Effector memory CD4-positive, alpha-beta T cell (primary cell): ENCODE data around the gene DCLK1.

Source experiments
- DNase-seq, 3 donors: peaks; one replicate each; pipeline ENCODE4 v3.0.0-alpha.2; 2020
- H3K27ac ChIP-seq: 2 replicates; pipeline ENCODE4 v1.7.0; 2013; ENCODE audit warnings: mild to moderate bottlenecking, low read length, moderate library complexity; ENCODE audit not compliant: insufficient read depth, poor library complexity, severe bottlenecking
- H3K27me3 ChIP-seq: replicated peaks from 2 replicates; pipeline ENCODE4 v1.7.0; 2013; ENCODE audit warnings: mild to moderate bottlenecking, low read length; ENCODE audit not compliant: insufficient read depth, control insufficient read depth, poor library complexity, severe bottlenecking
- H3K36me3 ChIP-seq: 2 replicates; pipeline ENCODE4 v1.7.0; 2013; ENCODE audit warnings: mild to moderate bottlenecking, low read length, moderate library complexity; ENCODE audit not compliant: control insufficient read depth, insufficient read depth
- H3K4me1 ChIP-seq: 2 replicates; pipeline ENCODE4 v1.7.0; 2013; ENCODE audit warnings: low read length, mild to moderate bottlenecking; ENCODE audit not compliant: control insufficient read depth, insufficient read depth, poor library complexity, severe bottlenecking
- H3K4me3 ChIP-seq: 2 replicates; pipeline ENCODE4 v1.7.0; 2013; ENCODE audit warnings: low read length, low read depth, mild to moderate bottlenecking; ENCODE audit not compliant: insufficient read depth, poor library complexity, severe bottlenecking
- H3K9me3 ChIP-seq: 2 replicates; pipeline ENCODE4 v1.7.0; 2013; ENCODE audit warnings: mild to moderate bottlenecking, low read length, moderate library complexity; ENCODE audit not compliant: control insufficient read depth

The DCLK1 gene

DNA sequence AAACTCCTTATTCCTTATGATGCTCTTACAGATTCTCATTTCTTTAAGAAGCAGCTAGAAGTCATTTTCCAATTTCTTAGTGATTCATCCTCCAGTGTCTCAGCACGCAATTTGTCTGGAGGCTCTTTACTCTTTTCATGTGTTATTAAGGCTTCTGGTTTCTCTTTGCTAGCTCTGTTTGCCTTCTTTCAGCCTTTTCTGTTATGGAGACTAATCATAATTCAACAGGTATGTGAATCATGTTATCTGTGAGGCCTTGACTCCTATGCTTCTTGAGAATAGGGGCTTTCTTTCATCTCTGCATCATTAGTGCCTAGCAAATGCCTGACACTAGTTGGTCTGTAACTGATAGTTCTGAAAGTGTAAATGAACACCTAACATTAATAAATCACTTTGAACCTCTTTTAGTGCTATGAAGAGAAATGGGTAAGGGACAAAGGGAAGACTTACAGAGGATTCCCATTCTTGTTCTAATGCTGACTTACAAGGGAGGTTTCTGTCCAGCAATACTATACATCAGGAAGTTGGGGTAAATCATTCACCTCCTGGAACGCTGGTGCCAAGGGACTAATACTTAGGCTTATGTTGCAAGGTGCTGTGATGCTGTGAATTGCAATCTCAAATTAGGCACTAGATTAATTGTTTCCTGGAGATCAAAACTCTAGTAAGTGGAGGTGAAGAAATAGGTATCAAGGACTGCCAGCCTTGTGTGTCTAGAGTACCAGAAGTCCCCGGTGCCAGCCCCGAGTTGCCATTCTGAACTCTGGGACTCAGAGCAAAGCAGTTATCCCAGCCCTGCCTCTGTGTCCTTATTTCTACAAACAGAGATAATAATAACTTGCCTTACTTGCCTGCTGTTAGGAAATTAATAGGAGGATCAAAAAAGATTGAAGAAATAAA lies 265.6 kb downstream of the DCLK1 start:
- Histone ChIP-seq H3K27ac (no peak overlapping the region), H3K9me3 (no peaks in the 10 kb centered on the region), H3K36me3 (no peaks in the 10 kb centered on the region), H3K4me3 (no peak overlapping the region), H3K4me1 (no peaks in the 10 kb centered on the region), H3K27me3 (no peaks in the 10 kb centered on the region)
- DNase-seq: no peak

DNA sequence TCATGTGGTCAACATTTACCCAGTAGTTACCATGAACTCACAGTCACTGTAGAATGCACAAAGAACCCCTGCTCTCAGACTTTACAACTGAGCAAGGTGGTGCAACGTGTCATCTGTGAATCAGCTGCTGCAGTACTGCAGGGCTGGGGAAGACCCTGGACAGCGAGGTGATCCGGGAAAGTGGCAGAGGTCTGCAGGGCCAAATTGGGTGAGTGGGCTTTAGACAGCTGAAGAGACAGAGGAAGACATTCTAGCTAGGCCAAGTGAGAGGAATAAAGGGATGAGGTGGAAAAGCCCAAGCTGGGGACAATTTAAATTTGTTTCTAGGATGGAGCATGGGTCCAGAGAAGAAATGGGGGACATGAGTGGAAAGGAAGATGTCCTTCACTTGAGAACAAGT lies 270.5 kb downstream of the DCLK1 start:
- no peak for DNase-seq
- no peaks in the 10 kb centered on the region for H3K36me3 ChIP-seq
- H3K27me3 ChIP-seq: no peaks in the 10 kb centered on the region
- no peak overlapping the region for H3K27ac ChIP-seq
- no peak overlapping the region for H3K4me3 ChIP-seq
- no peaks in the 10 kb centered on the region for H3K4me1 ChIP-seq
- H3K9me3 ChIP-seq: no peaks in the 10 kb centered on the region

- H3K4me1 ChIP-seq: no peaks in the 10 kb centered on the region
- H3K9me3 ChIP-seq: no peaks in the 10 kb centered on the region
- DNase-seq: no peak
- H3K36me3 ChIP-seq: no peaks in the 10 kb centered on the region
- H3K27ac ChIP-seq: no peak overlapping the region
- no peak overlapping the region for H3K4me3 ChIP-seq
- H3K27me3 ChIP-seq: no peaks in the 10 kb centered on the region
Measured at GRCh38 chr13:35859981-35860380, 271.2 kb downstream of the DCLK1 start.

- DNase-seq: no peak
- H3K36me3 ChIP-seq: no peaks in the 10 kb centered on the region
- H3K27ac ChIP-seq: no peak overlapping the region
- no peaks in the 10 kb centered on the region for H3K27me3 ChIP-seq
- no peaks in the 10 kb centered on the region for H3K9me3 ChIP-seq
- H3K4me1 ChIP-seq: no peaks in the 10 kb centered on the region
- H3K4me3 ChIP-seq: no peak overlapping the region
Measured at GRCh38 chr13:35858665-35859064, 272.5 kb downstream of the DCLK1 start.

DNA sequence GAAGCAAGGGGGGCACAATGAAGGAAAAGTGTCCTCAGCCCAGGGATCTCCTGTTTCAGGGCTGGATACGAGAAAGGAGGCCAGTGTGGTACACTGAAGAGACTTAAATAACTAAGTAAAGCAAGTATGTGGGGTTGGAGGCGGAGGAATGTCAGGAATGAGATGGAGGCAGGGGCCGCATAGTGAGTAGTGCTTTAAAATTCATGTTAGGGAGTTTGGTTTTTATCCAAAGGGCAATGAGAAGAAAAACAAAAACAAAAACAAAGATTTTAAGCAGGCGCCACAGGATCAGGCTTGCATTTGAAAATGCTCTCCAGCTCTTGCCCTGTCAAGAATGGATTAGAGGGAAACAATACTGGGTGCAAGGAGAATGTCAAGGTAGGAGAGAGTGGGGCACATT lies 273.4 kb downstream of the DCLK1 start:
- H3K9me3 ChIP-seq: no peaks in the 10 kb centered on the region
- H3K27me3 ChIP-seq: no peaks in the 10 kb centered on the region
- no peak for DNase-seq

GRCh38 chr13:35856721-35857364 lies 274.3 kb downstream of the DCLK1 start:
- Histone ChIP-seq H3K27ac (no peak overlapping the region), H3K9me3 (no peaks in the 10 kb centered on the region), H3K36me3 (no peaks in the 10 kb centered on the region), H3K4me3 (no peak overlapping the region), H3K4me1 (no peaks in the 10 kb centered on the region), H3K27me3 (no peaks in the 10 kb centered on the region)
- no peak for DNase-seq

More for the DNA sequence above, 273.4 kb downstream of the DCLK1 start:
- no peaks in the 10 kb centered on the region for H3K36me3 ChIP-seq
- H3K4me1 ChIP-seq: no peaks in the 10 kb centered on the region
- no peak overlapping the region for H3K4me3 ChIP-seq
- no peak overlapping the region for H3K27ac ChIP-seq

- Histone ChIP-seq H3K27me3 (no peaks in the 10 kb centered on the region), H3K27ac (no peak overlapping the region), H3K4me3 (no peak overlapping the region), H3K36me3 (no peaks in the 10 kb centered on the region), H3K9me3 (no peaks in the 10 kb centered on the region), H3K4me1 (no peaks in the 10 kb centered on the region)
- DNase-seq: no peak
Measured at GRCh38 chr13:35856084-35856483, 275.1 kb downstream of the DCLK1 start.

DNA sequence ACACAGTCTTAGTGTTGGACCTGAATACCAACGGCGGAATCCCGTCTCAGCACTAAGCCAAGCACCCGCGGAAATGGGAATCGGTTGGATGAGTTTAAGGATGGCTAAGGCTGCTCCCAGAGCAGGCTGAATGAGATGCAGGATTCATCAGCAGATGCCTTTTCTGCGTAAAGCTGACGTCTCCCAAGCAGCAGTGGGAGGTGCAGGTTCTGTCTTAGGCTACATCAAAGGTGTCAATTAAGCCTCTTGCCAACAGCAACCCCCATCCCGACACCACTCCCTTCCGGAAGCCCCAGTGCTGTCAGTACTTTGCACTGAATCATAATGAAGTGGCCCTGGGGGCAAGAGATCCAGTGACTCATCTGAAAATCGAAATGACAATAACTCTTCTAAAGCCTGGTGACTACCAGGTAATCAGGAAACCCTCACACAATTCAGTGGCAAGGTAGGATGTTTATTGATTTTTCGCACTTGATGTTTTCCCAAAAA lies 275.6 kb downstream of the DCLK1 start:
- Histone ChIP-seq H3K4me3 (no peak overlapping the region), H3K4me1 (no peaks in the 10 kb centered on the region), H3K27ac (no peak overlapping the region), H3K36me3 (no peaks in the 10 kb centered on the region), H3K9me3 (no peaks in the 10 kb centered on the region), H3K27me3 (no peaks in the 10 kb centered on the region)
- no peak for DNase-seq

GRCh38 chr13:35854286-35854685 lies 276.9 kb downstream of the DCLK1 start:
- H3K27me3 ChIP-seq: no peaks in the 10 kb centered on the region
- H3K4me3 ChIP-seq: no peak overlapping the region
- no peaks in the 10 kb centered on the region for H3K36me3 ChIP-seq
- no peak for DNase-seq
- no peak overlapping the region for H3K27ac ChIP-seq
- no peaks in the 10 kb centered on the region for H3K9me3 ChIP-seq
- H3K4me1 ChIP-seq: no peaks in the 10 kb centered on the region

DNA sequence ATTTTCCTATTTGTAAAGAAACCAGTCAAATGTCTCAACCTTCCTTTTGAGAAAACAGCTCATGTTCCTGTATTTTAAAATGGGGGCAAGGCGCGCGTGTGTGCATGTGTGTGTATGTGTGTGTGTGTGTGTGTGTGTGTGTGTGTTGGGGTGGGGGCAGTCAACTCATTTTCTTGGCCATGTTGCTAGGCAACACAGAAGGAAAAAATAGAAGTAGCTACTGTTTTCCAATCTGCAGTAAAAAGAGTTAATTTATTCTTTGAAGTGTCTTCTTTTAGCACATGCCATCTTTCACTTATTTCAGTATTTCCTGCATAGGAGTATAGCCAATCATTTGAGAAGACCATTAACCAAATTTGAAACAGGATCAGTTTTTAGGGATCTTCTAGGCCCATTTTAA lies 279.3 kb downstream of the DCLK1 start:
- Histone ChIP-seq H3K27me3 (no peaks in the 10 kb centered on the region), H3K4me1 (no peaks in the 10 kb centered on the region), H3K27ac (no peak overlapping the region), H3K36me3 (no peaks in the 10 kb centered on the region), H3K4me3 (no peak overlapping the region), H3K9me3 (no peaks in the 10 kb centered on the region)
- no peak for DNase-seq
